Measurements from ENCODE around the gene CNTNAP2. TPM values are rescaled to one million over a fixed set of nuclear protein-coding genes. Genes with fewer than 3 reads are reported as not detected.

Gene CNTNAP2
- total RNA-seq, 1 donor: 7.6 TPM

- TF ChIP-seq CTCF (IDR thresholded peaks at IDR 0.05; ENCODE audit: extremely low read depth, low read depth, low read length): no peak
- Histone ChIP-seq H3K27me3 (ENCODE audit: insufficient read depth, low read length) (no peaks in the 10 kb centered on the region), H3K9me3 (ENCODE audit: low read depth, low read length) (no peaks in the 10 kb centered on the region), H3K4me3 (ENCODE audit: insufficient read depth, low read length) (no peak overlapping the region), H3K79me2 (ENCODE audit: insufficient read depth, low read length) (no peaks in the 10 kb centered on the region), H3K27ac (ENCODE audit: low read depth, low read length) (no peak overlapping the region), H4K20me1 (ENCODE audit: insufficient read depth, low read length) (no peaks in the 10 kb centered on the region), H3K36me3 (ENCODE audit: insufficient read depth, low read length) (no peaks in the 10 kb centered on the region), H3K4me1 (ENCODE audit: insufficient read depth, low read length) (no peaks in the 10 kb centered on the region), H3K4me2 (ENCODE audit: insufficient read depth, low read length) (no peak overlapping the region), H2AFZ (ENCODE audit: low read length) (peak overlapping the region; percentile 56)
- DNase-seq (ENCODE audit: insufficient read length, low spot score, missing footprints): no peak
Measured at GRCh38 chr7:147605323-147605722, 1488.7 kb downstream of the CNTNAP2 start.

GRCh38 chr7:147607157-147607800 is 1490.7 kb downstream of the CNTNAP2 start:
- no peak for DNase-seq (ENCODE audit: insufficient read length, low spot score, missing footprints)
- Histone ChIP-seq H3K36me3 (ENCODE audit: insufficient read depth, low read length) (no peaks in the 10 kb centered on the region), H3K4me1 (ENCODE audit: insufficient read depth, low read length) (no peaks in the 10 kb centered on the region)

GRCh38 chr7:147611431-147611830 is 1494.8 kb downstream of the CNTNAP2 start:
- H3K79me2 ChIP-seq (ENCODE audit: insufficient read depth, low read length): no peaks in the 10 kb centered on the region
- H2AFZ ChIP-seq (ENCODE audit: low read length): no peak overlapping the region
- H4K20me1 ChIP-seq (ENCODE audit: insufficient read depth, low read length): no peaks in the 10 kb centered on the region
- no peak overlapping the region for H3K4me2 ChIP-seq (ENCODE audit: insufficient read depth, low read length)
- H3K4me3 ChIP-seq (ENCODE audit: insufficient read depth, low read length): no peak overlapping the region
- no peak overlapping the region for H3K27ac ChIP-seq (ENCODE audit: low read depth, low read length)
- TF ChIP-seq CTCF (IDR thresholded peaks at IDR 0.05; ENCODE audit: extremely low read depth, low read depth, low read length): no peak
- H3K9me3 ChIP-seq (ENCODE audit: low read depth, low read length): no peaks in the 10 kb centered on the region
- no peaks in the 10 kb centered on the region for H3K27me3 ChIP-seq (ENCODE audit: insufficient read depth, low read length)
- no peaks in the 10 kb centered on the region for H3K4me1 ChIP-seq (ENCODE audit: insufficient read depth, low read length)
- DNase-seq (ENCODE audit: insufficient read length, low spot score, missing footprints): no peak
- no peaks in the 10 kb centered on the region for H3K36me3 ChIP-seq (ENCODE audit: insufficient read depth, low read length)

More at GRCh38 chr7:147607157-147607800, 1490.7 kb downstream of the CNTNAP2 start:
- no peaks in the 10 kb centered on the region for H4K20me1 ChIP-seq (ENCODE audit: insufficient read depth, low read length)
- H3K9me3 ChIP-seq (ENCODE audit: low read depth, low read length): no peaks in the 10 kb centered on the region
- H2AFZ ChIP-seq (ENCODE audit: low read length): peak overlapping the region; percentile 88
- no peaks in the 10 kb centered on the region for H3K79me2 ChIP-seq (ENCODE audit: insufficient read depth, low read length)
- TF ChIP-seq CTCF (IDR thresholded peaks at IDR 0.05; ENCODE audit: extremely low read depth, low read depth, low read length): no peak
- H3K4me2 ChIP-seq (ENCODE audit: insufficient read depth, low read length): peak overlapping the region; percentile 45
- peak overlapping the region; percentile 10 for H3K4me3 ChIP-seq (ENCODE audit: insufficient read depth, low read length)
- no peaks in the 10 kb centered on the region for H3K27me3 ChIP-seq (ENCODE audit: insufficient read depth, low read length)
- H3K27ac ChIP-seq (ENCODE audit: low read depth, low read length): no peak overlapping the region

- H4K20me1 ChIP-seq (ENCODE audit: insufficient read depth, low read length): no peaks in the 10 kb centered on the region
- H2AFZ ChIP-seq (ENCODE audit: low read length): no peak overlapping the region
- no peaks in the 10 kb centered on the region for H3K27me3 ChIP-seq (ENCODE audit: insufficient read depth, low read length)
- H3K36me3 ChIP-seq (ENCODE audit: insufficient read depth, low read length): no peaks in the 10 kb centered on the region
- H3K4me1 ChIP-seq (ENCODE audit: insufficient read depth, low read length): no peaks in the 10 kb centered on the region
- H3K79me2 ChIP-seq (ENCODE audit: insufficient read depth, low read length): no peaks in the 10 kb centered on the region
- TF ChIP-seq CTCF (IDR thresholded peaks at IDR 0.05; ENCODE audit: extremely low read depth, low read depth, low read length): no peak
- DNase-seq (ENCODE audit: insufficient read length, low spot score, missing footprints): no peak
- no peaks in the 10 kb centered on the region for H3K9me3 ChIP-seq (ENCODE audit: low read depth, low read length)
- no peak overlapping the region for H3K27ac ChIP-seq (ENCODE audit: low read depth, low read length)
- no peak overlapping the region for H3K4me3 ChIP-seq (ENCODE audit: insufficient read depth, low read length)
- no peak overlapping the region for H3K4me2 ChIP-seq (ENCODE audit: insufficient read depth, low read length)
Measured at GRCh38 chr7:147635288-147635687, 1518.7 kb downstream of the CNTNAP2 start.
